ENCODE results near the gene RAP2A.
A peak's percentile ranks its signal among the peaks of the same experiment; 100 is the strongest.

The RAP2A gene

DNA sequence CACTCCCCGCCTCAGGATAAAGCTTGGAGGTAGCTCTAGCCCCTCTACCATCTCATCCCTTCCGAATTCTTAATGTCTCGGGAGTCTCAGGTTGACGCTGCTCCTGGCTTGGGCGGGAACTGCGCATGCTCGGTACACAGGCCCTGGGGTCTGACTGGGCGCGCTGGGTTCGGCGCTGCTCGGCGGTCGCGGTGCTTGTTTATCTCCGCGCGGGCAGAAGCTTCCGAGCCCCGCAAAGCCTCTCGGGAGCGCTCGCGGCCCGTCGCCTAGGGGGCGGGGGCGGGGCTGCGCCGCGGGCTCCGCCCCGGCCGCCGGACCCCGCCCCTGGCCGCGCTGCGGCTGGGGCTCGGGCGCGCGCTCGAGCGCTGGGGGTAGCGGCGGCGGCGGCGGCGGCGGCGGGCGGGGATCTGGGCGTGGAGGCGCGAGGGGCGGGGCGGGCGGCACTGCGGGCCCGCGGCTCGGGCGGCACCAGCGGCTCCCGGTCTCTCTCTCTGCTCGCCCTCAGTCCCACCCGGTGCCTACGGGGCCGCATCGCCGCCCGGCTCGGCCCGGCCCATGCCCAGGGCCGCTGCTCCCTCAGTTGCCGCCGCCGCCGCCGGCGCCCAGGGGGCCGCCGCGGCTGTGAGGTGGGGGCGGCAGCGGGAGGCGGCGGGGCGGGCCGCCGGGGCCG lies at the start of gene RAP2A:
Gene RAP2A (plus strand): TSS at position 443 of the 670 bp plus-strand sequence. CDS start 302 bp downstream, outside the sequence.
- DNase-seq (ENCODE audit: low read depth in 3 of 3), result peak; percentile 80 to 86 (median 85)

DNA sequence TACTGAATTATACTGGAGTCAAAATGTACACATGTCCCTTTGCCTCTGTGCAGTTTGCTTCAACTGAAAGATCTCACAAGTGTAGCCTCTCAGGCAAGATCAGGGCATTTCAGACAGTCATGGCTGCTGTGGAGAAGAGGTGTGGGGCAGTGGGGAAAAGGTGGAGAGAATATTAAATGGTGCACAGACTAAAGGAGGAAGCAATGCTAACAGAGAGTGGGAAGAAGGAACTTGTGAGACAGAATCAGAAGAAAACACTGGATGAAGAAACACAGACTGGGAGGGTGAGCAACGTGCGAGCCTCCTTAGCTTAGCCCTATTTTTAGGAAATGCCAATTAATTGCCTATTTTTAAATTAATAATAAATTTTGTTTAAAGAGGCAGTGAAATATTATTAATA lies 49.6 kb upstream of the RAP2A start:
- no peak for DNase-seq (ENCODE audit: low read depth in 3 of 3)

DNA sequence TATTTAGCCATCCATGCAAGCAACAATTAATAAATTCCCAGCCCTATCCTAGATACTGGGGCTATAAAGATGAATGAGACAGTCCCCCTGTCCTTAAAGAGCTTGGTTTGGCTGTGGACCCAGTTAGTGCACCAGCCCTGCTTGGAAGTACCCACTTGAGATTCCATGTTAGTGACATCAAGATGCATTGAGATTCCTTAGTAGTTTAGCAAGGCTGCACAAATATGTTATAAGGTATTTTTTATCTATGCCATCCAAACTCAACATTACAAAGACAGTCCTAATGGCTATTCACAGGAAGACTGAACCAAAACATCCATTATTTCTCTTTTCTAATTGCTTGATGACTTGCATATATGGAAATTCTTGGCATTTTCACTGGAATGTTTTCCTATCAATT lies 48.8 kb upstream of the RAP2A start:
- no peak for DNase-seq (ENCODE audit: low read depth in 3 of 3)

DNA sequence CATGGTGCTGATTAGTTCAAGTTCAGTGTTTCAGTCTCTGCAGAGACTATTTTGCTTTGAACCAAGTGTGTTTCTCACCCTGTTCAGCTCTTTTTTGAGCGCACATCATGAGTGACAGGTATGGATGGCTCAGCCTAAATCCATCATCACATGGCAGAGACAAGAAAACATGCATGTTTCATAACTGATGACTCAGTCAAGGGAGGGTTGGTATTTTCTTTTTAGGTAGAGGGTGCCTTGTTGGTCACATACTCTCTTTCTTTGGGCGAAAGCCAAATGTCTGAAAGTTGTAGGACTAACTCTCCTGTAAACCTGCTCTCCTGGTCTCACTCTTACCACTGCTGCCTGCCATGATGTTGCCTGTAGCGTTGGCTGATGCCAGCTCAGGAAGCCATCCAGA lies 48.1 kb upstream of the RAP2A start:
- no peak for DNase-seq (ENCODE audit: low read depth in 3 of 3)

DNA sequence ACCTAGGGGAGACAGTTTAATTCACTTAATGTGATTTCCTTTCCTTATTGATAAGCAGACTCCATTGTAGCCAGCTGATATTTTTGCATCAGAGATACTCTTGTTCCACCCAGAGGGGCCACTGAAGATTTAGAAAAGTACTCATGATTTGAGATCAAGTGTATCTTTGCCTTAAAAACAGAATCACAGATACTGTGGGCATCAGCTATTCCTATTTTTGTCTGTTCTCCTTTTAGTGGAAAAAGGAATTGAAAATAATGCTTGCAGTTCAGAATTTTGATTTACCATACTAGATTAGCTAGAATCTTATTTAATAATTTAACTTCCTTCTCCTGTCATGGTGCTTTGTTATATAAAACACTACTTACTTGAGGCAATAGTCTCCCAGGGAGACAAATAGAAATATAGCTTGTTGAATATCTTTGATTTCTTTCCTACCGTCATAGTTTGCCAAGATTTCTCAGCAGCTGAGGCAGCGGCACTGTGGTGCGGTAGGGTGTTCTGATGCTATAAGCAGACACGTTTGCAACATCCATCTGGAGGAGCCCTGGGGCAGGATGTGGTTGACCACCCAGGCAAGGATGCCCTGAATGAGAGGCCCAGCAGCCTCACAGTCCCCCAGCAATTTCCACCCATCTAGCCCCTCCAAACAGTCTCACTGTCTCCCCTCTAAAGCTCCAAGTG lies 47.0 kb upstream of the RAP2A start:
- DNase-seq (ENCODE audit: low read depth in 3 of 3), result no peak

DNA sequence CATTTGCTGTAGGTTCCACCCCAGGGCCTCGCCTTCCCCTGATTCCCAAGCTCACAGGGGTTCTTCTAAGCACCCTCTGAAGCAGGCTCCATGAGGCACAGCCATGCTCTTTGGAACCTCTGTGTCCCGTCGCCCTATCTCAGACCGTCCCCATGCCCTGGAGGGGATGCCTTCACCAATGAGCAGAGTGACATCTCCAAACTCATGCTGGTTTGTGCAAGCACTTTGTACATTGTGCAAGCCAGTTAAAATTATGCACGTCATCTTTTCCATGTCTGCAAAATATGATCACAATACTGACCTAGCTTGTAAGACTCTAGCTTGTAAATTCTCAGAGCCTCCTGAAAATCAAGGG lies 46.5 kb upstream of the RAP2A start:
- no peak for DNase-seq (ENCODE audit: low read depth in 3 of 3)

DNA sequence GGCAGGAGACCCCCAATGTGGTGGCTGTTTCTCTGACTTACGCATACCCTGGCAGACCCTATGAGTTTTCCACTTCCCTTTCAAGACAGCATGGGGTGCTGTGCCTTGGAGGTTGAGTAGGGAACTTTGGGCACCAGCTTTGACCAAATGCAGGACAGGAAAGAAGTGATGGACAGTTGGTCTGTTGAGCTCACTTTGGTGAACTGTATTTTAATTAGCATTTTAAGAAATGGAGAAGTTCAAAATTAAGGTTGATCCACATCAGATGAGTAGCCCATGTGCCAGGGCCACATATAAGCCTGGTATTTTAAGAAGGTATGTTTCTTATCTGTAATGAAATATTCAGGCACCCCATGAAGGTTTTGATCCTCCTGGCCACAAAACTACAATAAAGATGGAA lies 46.1 kb upstream of the RAP2A start:
- no peak for DNase-seq (ENCODE audit: low read depth in 3 of 3)

DNA sequence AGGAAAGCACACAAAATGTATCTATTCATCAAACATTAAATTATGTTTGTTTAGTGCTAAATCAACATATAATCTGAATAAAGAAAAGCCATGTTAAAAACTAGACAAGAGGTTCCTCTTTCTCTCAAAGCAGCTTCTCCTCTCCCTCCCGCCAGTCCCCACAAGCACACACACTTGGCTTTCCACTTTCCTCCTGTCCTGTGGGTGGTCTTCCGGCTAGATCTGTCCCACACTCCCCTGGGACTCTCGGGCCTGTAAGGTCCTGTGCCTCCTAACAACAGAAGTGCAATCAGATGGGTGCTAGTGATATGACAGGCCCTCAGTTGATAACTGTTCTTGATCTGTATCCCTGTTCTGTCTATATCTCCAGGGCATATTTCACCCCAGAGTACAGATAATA lies 45.6 kb upstream of the RAP2A start:
- DNase-seq (ENCODE audit: low read depth in 3 of 3), result no peak

DNA sequence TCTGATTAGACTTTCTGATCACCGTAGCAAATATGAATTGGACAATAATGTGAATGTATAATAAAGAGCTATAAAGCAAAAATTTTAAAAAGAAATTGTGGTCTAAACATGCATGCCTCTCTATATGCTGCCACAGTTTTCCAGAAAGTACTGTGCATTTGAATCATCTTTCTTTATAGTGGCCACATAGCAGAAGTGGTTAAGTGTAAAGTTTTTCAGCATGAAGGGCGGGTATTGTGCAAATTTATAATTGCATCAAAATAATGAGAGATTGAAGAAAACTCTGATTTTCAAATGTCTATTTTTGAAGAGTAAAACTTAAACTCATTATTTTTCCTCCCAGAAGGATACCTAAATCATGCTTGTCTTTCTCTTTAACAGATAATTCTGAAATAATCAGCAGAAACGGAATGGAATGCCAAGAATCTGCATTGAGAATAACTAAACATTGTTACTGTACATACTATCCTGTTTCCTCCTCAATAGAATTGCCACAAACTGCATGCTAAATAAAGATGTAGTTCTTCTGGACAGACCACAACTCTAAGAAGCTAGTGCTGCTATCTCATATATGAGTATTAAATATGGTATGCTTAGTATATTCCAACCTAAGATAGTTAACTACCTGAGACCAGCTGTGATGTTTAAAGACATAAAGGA lies 42.9 kb upstream of the RAP2A start:
- DNase-seq (ENCODE audit: low read depth in 3 of 3), result no peak

DNA sequence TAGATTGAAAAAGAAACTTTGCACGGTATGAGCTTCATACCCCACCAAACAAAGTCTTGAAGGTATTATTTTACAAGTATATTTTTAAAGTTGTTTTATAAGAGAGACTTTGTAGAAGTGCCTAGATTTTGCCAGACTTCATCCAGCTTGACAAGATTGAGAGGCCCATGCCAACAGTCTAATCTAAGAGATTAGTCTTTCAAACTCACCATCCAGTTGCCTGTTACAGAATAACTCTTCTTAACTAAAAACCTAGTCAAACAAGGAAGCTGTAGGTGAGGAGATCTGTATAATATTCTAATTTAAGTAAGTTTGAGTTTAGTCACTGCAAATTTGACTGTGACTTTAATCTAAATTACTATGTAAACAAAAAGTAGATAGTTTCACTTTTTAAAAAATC lies 41.9 kb upstream of the RAP2A start:
- DNase-seq (ENCODE audit: low read depth in 3 of 3), result no peak

DNA sequence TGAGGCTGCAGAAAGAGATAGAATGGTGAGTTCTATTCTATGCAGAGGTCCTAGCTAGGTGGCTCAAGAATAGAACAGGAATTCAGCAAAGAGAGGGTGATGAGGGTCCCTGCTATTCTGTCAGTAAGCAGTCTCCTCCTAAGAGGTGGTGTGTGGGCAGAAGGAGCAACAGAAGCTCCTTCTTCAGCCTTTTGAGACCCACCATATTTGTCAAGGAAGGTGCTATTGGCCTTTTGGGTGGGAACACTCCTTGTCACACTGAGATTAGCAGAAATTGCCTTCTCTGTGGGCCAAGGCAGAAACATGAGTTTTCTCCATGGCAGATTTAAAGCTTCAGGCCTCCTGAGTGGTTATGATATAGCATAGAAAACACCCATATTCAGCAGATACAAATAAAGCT lies 39.4 kb upstream of the RAP2A start:
- no peak for DNase-seq (ENCODE audit: low read depth in 3 of 3)

DNA sequence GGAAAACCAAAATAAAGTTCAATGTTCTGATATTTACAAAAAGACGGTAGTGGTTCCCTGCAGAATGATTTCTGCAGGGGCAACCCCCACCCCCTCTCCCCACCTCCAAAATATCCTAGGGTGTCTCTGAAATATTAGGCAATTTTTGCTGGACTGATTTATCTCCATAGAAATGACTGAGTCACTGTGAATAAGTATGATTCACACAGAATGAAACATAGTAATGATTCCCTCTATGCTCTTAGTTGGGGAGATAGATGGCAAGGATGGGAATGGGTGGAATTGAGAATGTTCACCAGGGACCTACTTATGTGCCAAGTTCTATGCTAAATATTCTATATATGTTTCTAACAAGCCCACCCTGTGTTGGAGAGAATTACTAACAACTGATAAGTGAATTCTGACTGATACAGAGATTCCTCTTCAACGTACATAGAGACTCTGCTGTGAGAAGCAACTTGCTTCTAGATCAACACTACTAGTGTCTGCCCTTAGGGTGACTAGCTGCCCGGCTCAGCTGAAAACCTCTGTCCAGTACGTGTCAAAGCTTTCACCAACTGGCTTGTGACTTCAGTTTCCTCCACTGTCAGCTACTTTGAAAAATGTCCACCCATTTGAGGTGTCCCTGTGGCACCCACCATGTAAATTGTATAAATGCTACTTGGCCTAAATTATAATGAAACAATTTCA lies 38.4 kb upstream of the RAP2A start:
- DNase-seq (ENCODE audit: low read depth in 3 of 3), result no peak

DNA sequence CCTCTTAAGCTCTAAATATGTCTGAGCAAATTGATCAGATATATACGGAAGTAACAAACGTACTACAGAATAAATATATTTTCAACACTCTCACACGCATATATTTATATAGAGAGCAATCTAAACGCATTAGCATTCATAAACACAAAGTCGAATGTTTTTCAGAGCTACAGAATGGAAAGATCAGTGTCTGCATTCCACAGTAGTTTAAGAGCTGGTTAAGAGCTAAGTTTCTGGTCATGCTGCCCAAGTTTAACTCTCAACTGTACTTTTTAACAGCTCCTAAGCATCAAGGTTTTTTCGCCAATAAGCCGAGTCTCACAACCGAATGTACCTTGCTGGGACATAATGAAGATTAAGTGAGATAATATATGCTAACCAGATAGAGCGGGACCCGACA lies 36.7 kb upstream of the RAP2A start:
- no peak for DNase-seq (ENCODE audit: low read depth in 3 of 3)

DNA sequence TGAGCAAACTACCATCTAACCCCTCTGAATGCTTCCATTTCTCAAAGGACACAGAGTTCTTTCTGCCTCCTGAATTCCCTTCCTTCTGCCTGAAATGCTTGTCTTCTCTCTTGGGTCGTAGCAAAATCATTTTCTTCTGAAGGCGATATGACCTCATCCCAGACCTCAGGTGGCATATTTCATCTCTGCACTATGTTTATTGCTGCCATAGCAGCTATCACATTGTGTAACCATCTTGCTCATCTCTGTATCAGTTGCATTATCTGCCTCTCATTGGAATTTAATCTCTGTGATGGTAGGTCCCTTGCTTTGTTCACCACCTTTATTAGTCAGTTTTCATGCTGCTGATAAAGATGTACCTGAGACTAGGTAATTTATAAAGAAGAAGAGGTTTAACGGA lies 32.5 kb upstream of the RAP2A start:
- DNase-seq (ENCODE audit: low read depth in 3 of 3), result no peak

DNA sequence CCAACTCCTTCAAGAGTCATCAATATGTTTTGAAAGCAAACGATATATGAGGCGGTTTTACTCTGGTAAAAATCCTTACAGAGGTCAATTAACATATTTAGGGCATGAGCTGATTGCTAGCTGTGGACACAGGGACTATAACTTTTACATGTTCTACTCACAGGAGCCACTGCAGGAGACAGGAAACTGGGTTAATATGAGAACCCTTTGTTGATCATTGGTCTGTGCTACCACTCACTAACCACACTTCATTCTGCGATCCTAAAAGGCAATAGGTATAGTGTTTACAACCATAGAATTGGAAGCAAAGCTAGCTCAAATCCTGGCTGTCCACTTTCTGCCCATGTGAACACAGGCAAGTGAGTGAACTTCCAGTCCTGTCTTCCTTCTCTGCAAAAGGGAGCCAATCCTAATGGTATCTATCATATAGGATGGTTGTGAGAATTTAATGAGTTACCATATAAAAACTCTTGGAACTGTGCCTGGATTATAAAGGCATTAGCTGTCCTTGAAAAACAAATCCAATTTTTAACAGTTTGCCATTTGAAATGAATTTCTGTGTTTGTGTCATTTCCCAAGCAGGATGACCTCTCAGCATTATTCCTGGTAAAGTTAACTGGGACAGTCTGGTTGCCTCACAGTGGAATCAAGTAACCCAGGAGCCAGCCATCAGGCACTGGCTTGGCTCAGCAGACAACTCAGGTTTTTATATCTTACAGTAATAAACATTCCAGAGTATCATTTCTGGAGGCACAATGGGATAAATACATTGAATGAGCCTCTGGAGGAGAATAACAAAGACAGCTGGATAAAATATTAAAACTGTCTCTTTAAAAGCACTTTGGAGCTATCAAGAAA lies 29.8 kb upstream of the RAP2A start:
- no peak for DNase-seq (ENCODE audit: low read depth in 3 of 3)

DNA sequence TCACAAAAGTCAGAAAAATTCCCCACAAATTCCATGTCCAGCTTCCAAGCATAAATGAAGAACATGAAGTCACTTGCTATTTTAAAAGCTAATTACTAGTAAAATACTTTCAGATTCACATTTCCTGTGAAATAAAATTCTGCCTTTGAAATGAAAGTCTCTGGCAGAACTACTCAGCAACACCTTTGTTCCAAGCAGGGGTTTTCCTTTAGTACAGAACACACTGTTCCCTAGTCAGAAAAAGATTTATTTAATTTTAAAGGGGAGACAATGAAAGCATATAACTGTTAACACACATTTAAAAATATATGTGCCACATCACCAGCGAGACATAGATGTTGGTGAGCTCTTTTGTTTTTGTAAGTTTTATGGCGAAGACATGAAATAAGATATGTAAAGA lies 26.4 kb upstream of the RAP2A start:
- DNase-seq (ENCODE audit: low read depth in 3 of 3), result no peak

DNA sequence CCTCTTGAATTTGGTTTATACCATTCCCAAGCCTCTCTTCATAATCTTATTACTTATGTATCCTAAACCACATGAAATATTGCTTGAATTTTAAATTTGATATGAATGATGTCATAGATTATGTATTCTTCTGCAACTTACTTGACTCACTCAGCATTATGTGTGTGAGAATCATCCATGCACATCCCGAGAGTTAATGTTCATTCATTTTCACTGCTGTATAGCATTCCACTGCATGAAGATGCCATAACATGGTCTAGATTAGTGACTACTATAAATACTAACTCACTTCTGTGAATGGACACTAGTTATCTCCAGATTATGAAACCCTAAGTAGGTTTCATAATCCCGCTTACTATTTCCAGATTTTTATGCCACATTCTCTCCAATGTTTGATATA lies 25.0 kb upstream of the RAP2A start:
- DNase-seq (ENCODE audit: low read depth in 3 of 3), result no peak

DNA sequence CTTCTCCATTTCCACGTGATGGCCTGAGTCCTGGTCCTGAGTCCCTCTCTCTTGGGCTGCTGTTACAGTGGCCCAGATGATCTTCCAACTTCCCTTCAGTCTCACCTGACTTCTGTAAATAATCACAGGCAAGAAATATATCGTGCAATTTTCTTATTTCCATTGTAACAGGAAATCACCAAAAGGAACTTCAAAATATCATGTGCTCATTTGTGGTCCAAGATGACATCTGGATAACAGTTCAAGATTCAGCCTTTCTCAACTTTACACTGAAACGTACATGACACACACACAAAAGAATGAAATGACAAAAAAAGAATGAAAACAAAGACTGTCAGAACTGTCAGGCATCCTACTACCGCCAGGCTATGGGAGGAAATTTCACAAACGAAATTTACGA lies 22.0 kb upstream of the RAP2A start:
- no peak for DNase-seq (ENCODE audit: low read depth in 3 of 3)

DNA sequence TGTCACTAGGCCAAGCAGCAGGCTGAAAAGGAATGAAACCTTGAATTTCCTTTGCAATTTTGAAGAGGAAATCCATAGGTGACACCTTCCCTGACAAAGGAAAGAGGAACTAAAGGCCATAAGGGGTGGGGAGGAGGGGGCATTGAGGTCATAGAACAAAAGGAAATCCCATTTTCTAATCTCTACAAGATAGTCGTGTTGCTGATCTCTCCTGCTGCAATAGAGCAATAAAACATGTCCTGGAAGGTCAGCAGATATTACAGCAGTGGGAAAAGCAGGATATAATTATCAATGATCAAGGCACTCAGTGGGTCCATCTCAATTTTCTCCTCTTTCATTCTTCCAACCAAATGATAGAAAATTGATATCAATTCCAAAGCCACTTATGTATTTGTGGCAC lies 20.3 kb upstream of the RAP2A start:
- DNase-seq (ENCODE audit: low read depth in 3 of 3), result no peak

DNA sequence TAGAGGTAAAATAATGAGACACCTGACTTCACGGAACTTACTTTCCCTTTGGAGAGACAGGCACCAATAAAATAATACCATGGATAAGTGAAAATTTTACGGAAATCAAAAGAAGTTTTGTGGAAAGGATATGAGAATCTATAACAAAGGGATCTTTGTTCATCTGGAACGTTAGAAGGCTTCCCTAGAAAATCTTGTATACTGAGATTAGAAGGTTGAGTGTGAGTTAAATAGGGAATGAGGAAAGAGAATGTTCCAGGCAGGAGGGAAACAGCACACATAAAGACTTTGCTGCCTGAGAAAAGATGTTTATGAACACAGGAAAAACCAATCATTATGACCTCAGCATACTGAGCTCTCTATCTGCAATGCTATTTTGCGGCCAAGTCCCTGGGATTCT lies 19.6 kb upstream of the RAP2A start:
- DNase-seq (ENCODE audit: low read depth in 3 of 3), result no peak

DNA sequence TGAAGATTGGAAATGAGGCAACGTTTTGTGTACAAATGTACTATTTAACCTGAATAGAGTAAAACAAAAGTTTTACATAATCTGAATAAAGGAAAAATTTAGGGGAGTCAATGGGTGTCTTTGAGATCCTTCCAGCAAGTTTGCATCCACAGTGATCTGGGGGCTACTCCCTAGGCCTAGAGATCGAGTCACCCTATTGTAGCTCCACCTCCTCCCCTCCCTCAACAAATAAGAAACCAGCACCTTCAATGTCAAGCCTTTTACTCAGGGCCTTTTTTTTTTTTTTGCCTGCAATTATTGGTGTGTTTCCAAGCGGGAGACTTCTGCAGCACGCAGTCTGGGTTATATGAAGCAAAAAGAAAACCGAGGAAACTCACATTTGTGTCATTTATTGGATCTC lies 16.3 kb upstream of the RAP2A start:
- DNase-seq (ENCODE audit: low read depth in 3 of 3), result no peak
